Right renal cortex interstitium (tissue), 3 donors: ENCODE data around the gene PINLYP. TPM values are rescaled to one million over a fixed set of nuclear protein-coding genes. Genes with fewer than 3 reads are reported as not detected.

Experiments
- DNase-seq, 3 donors: peaks; one replicate each; pipeline ENCODE4 v3.0.0-alpha.2; 2013; ENCODE audit warnings: low read depth in 3 of 3, low spot score in 2 of 3
- polyA plus RNA-seq, 3 donors: library from polyadenylated mRNA; unstranded; fragments of 120-200 nt; gene quantifications; one replicate each; pipeline ENCODE4 v1.2.1, GENCODE V29; 2013; ENCODE audit not compliant: insufficient read length in 3 of 3

The PINLYP gene
- polyA plus RNA-seq, 3 donors, result 17.8 to 19.2 (median 17.9) TPM

- DNase-seq, result no peak
Measured at GRCh38 chr19:43623889-43624670, 48.5 kb downstream of the PINLYP start.

- no peak for DNase-seq
Measured at GRCh38 chr19:43624933-43625332, 49.3 kb downstream of the PINLYP start.

GRCh38 chr19:43625918-43626579, 50.4 kb downstream of the PINLYP start:
- DNase-seq, result no peak

- no peak for DNase-seq
Measured at GRCh38 chr19:43626838-43627237, 51.2 kb downstream of the PINLYP start.

GRCh38 chr19:43628646-43629326, 53.2 kb downstream of the PINLYP start:
- no peak for DNase-seq

GRCh38 chr19:43631491-43631890, 55.9 kb downstream of the PINLYP start:
- DNase-seq, result no peak

Other genes with a start within 250 kb of the PINLYP start
- under 1 TPM in 2 of 3 donors, not detected in 1; 0.28 to 0.40 TPM for gene CD177, start 222.1 kb upstream of the PINLYP start, polyA plus RNA-seq
- not detected for gene TEX101, start 160.9 kb upstream of the PINLYP start, polyA plus RNA-seq
- 1 to 10 TPM; 1.2 to 1.9 (median 1.3) TPM for gene LYPD3, start 110.2 kb upstream of the PINLYP start, polyA plus RNA-seq
- 1 to 10 TPM; 5.0 to 6.9 (median 5.6) TPM for gene PHLDB3, start 71.1 kb upstream of the PINLYP start, polyA plus RNA-seq
- gene ETHE1, start 48.6 kb upstream of the PINLYP start, polyA plus RNA-seq, result 10 to 100 TPM; 24.2 to 28.1 (median 27.9) TPM
- 1 to 10 TPM; 1.4 to 1.5 (median 1.4) TPM for gene ZNF575, start 42.6 kb upstream of the PINLYP start, polyA plus RNA-seq
- 10 to 100 TPM; 56.4 to 66.0 (median 59.1) TPM for gene XRCC1, start 274 bp upstream of the PINLYP start, polyA plus RNA-seq
- gene IRGQ, start 20.3 kb downstream of the PINLYP start, polyA plus RNA-seq, result 10 to 100 TPM; 12.7 to 13.8 (median 12.9) TPM
- gene ZNF576, start 20.8 kb downstream of the PINLYP start, polyA plus RNA-seq, result 10 to 100 TPM in 2 of 3 donors, 1 to 10 TPM in 1; 9.6 to 11.3 (median 10.1) TPM
- gene SRRM5, start 36.3 kb downstream of the PINLYP start, polyA plus RNA-seq, result under 1 TPM; 0.59 to 0.80 (median 0.67) TPM
- 10 to 100 TPM; 82.2 to 90.6 (median 86.1) TPM for gene ZNF428, start 43.8 kb downstream of the PINLYP start, polyA plus RNA-seq
- gene CADM4, start 64.0 kb downstream of the PINLYP start, polyA plus RNA-seq, result 10 to 100 TPM; 43.1 to 50.6 (median 44.2) TPM
- gene PLAUR, start 94.4 kb downstream of the PINLYP start, polyA plus RNA-seq, result 1 to 10 TPM; 6.0 to 8.4 (median 6.3) TPM
- not detected for gene IRGC, start 140.3 kb downstream of the PINLYP start, polyA plus RNA-seq
- gene SMG9, start 179.2 kb downstream of the PINLYP start, polyA plus RNA-seq, result 10 to 100 TPM; 36.9 to 40.5 (median 37.4) TPM
- gene KCNN4, start 205.2 kb downstream of the PINLYP start, polyA plus RNA-seq, result 1 to 10 TPM in 2 of 3 donors, under 1 TPM in 1; 0.97 to 1.8 (median 1.5) TPM
- gene LYPD5, start 226.6 kb downstream of the PINLYP start, polyA plus RNA-seq, result under 1 TPM; 0.42 to 0.71 (median 0.47) TPM